ENCODE results near the gene TBX19. TPM values are rescaled to one million over a fixed set of nuclear protein-coding genes. Genes with fewer than 3 reads are reported as not detected.

TBX19 gene
- total RNA-seq, 5 donors from 2014 or later (not counting 1 experiment from before 2014, with no cell fraction given) = 2.8 to 3.9 (median 3.5) TPM

DNA sequence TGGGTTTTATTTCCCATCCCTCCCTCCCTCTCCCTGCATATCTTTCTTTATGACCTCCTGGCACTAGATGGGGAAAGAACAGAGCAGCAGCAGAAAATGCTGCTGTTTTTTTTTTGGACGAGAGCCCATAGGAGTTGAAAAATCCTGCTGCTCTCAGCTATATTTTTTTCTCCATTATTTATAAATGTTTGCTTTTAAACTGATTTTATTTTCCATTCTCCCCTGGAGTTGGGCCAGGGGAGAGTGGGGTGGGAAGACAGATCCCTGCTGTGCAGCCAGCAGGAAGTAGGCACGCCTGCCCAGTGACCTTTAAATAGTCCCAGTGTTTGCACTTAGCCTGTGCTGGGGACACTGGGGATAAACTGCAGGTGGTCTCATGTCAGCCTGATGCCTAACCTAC lies 37.5 kb upstream of the TBX19 start:
- peaks cover 0 to 7% of the 10 kb centered on the region in 2 experiments for H3K4me1 ChIP-seq (ENCODE audit: control insufficient read depth in 1 of 2, extremely low read depth in 1 of 2, insufficient read depth in 2 of 2, low read length in 2 of 2)
- H3K4me3 ChIP-seq (ENCODE audit: control insufficient read depth in 1 of 2, extremely low read depth in 1 of 2, low read length in 1 of 2) = no peak overlapping the region
- POLR2A ChIA-PET = no interaction called here
- peaks cover 77% of the 10 kb centered on the region for H3K36me3 Mint-ChIP-seq
- no peak for ATAC-seq (replicated peaks in 1 of 4)
- DNase-seq = no peak
- no peak overlapping the region for H3K27ac Mint-ChIP-seq
- H3K4me1 Mint-ChIP-seq = peaks cover 41 to 47% (median 46%) of the 10 kb centered on the region in 3 donors
- H3K9me3 ChIP-seq = no peaks in the 10 kb centered on the region
- CTCF ChIA-PET = interaction anchor here (0.7 to 1.3 kb wide), 2 partner anchors 8 to 1337 kb away, joined by 3 read pairs; no protein-coding TSS in a partner anchor
- no peaks in the 10 kb centered on the region for H3K9me3 Mint-ChIP-seq
- 88% methylated on average over 1 of the region's 2 CpGs for WGBS (ENCODE audit: insufficient coverage)
- no peaks in the 10 kb centered on the region for H3K27me3 Mint-ChIP-seq
- H3K27ac ChIP-seq (ENCODE audit: low read length) = no peak overlapping the region
- no peak overlapping the region for H3K4me3 Mint-ChIP-seq
- no peaks in the 10 kb centered on the region for H3K27me3 ChIP-seq (replicated peaks in 1 of 2; ENCODE audit: control insufficient read depth in 2 of 2, extremely low read depth in 1 of 2, insufficient read depth in 2 of 2, low read length in 1 of 2)
- H3K36me3 ChIP-seq (ENCODE audit: control insufficient read depth in 2 of 2, extremely low read depth in 1 of 2, insufficient read depth in 1 of 2, low read length in 1 of 2) = peaks cover 10 to 72% of the 10 kb centered on the region in 2 donors

DNA sequence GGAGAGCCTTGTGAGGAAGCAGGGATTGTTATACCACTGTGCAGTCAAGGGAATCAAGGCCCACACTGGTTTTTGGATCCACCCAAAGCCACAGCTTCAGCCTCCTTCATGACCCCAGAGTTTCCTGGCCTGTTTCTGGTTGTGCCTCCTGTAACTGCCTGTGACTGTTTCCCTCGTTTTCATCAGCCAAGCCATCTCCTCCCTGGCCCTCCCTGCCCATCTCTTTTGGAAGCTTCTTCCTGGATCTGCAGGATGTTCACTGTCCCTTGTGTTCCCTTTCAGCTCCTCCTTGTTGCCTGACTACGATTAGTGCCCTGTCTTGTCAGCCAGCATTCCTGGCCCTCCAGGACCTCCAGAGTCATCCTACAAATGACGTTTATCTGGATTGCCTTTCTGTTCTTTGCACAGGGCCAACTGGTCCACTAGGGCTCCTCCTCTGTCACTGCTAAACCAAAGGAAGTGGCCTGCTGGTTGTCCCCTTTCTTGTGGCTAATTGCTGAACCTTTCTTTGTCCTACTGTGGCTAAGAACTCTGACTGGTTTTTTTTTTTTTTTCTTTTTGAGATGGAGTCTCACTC lies 37.0 kb upstream of the TBX19 start:
- H3K4me1 ChIP-seq (ENCODE audit: control insufficient read depth in 1 of 2, extremely low read depth in 1 of 2, insufficient read depth in 2 of 2, low read length in 2 of 2) = peaks cover 0 to 7% of the 10 kb centered on the region in 2 experiments
- ChIA-PET CTCF (interaction anchor here (0.7 to 1.3 kb wide), 2 partner anchors 8 to 1338 kb away, joined by 3 read pairs; no protein-coding TSS in a partner anchor), POLR2A (no interaction called here)
- H3K9me3 ChIP-seq = no peaks in the 10 kb centered on the region
- no peak for ATAC-seq (replicated peaks in 1 of 4)
- Mint-ChIP-seq H3K4me3 (peak overlapping the region in 1 of 3 donors; percentile 19), H3K27me3 (no peaks in the 10 kb centered on the region), H3K4me1 (peaks cover 46 to 52% (median 51%) of the 10 kb centered on the region in 3 donors), H3K27ac (no peak overlapping the region), H3K9me3 (no peaks in the 10 kb centered on the region), H3K36me3 (peaks cover 80% of the 10 kb centered on the region)
- no peak for DNase-seq
- H3K27ac ChIP-seq (ENCODE audit: low read length) = no peak overlapping the region
- H3K36me3 ChIP-seq (ENCODE audit: control insufficient read depth in 2 of 2, extremely low read depth in 1 of 2, insufficient read depth in 1 of 2, low read length in 1 of 2) = peaks cover 10 to 67% of the 10 kb centered on the region in 2 donors
- H3K27me3 ChIP-seq (replicated peaks in 1 of 2; ENCODE audit: control insufficient read depth in 2 of 2, extremely low read depth in 1 of 2, insufficient read depth in 2 of 2, low read length in 1 of 2) = no peaks in the 10 kb centered on the region
- H3K4me3 ChIP-seq (ENCODE audit: control insufficient read depth in 1 of 2, extremely low read depth in 1 of 2, low read length in 1 of 2) = no peak overlapping the region
- WGBS (ENCODE audit: insufficient coverage) = 48% methylated on average over 3 of the region's 3 CpGs

- H3K36me3 ChIP-seq (ENCODE audit: control insufficient read depth in 2 of 2, extremely low read depth in 1 of 2, insufficient read depth in 1 of 2, low read length in 1 of 2) = peaks cover 17 to 63% of the 10 kb centered on the region in 2 donors
- ChIA-PET POLR2A (interaction anchor here in 1 of 2 donors (0.6 kb wide), 1 partner anchor 10 kb away, joined by 3 read pairs; no protein-coding TSS in a partner anchor), CTCF (no interaction called here)
- Mint-ChIP-seq H3K4me1 (peaks cover 55 to 62% (median 61%) of the 10 kb centered on the region in 3 donors), H3K9me3 (no peaks in the 10 kb centered on the region), H3K27me3 (no peaks in the 10 kb centered on the region), H3K4me3 (no peak overlapping the region), H3K27ac (no peak overlapping the region), H3K36me3 (peaks cover 82% of the 10 kb centered on the region)
- no peak overlapping the region for H3K4me3 ChIP-seq (ENCODE audit: control insufficient read depth in 1 of 2, extremely low read depth in 1 of 2, low read length in 1 of 2)
- peaks cover 0 to 7% of the 10 kb centered on the region in 2 experiments for H3K4me1 ChIP-seq (ENCODE audit: control insufficient read depth in 1 of 2, extremely low read depth in 1 of 2, insufficient read depth in 2 of 2, low read length in 2 of 2)
- WGBS (ENCODE audit: insufficient coverage) = no CpG with 5 or more reads among the region's 3 CpGs
- H3K9me3 ChIP-seq = no peaks in the 10 kb centered on the region
- ATAC-seq (replicated peaks in 1 of 4) = no peak
- no peaks in the 10 kb centered on the region for H3K27me3 ChIP-seq (replicated peaks in 1 of 2; ENCODE audit: control insufficient read depth in 2 of 2, extremely low read depth in 1 of 2, insufficient read depth in 2 of 2, low read length in 1 of 2)
- DNase-seq = no peak
- no peak overlapping the region for H3K27ac ChIP-seq (ENCODE audit: low read length)
Measured at GRCh38 chr1:168245042-168245441, 35.6 kb upstream of the TBX19 start.

DNA sequence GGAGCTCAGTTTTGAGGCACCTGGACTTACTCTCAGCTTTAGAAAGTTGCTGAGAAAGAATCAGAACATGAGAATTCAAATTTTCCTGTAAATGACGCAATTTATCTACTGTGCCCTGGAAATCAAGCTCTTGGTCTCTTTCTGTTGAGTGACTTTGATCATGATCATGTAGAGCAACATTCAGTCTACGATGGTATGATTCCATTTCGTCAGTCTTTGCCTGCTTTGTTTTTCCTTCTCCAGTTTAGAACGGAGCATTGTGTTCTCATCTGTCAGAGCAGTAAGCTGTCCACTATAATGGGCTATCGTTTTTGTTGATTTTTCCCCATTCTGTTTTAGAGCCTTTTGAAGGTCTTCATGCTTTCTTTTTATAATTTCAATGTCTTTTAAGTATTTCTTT lies 34.2 kb upstream of the TBX19 start:
- Histone ChIP-seq H3K36me3 (ENCODE audit: control insufficient read depth in 2 of 2, extremely low read depth in 1 of 2, insufficient read depth in 1 of 2, low read length in 1 of 2) (peaks cover 17 to 57% of the 10 kb centered on the region in 2 donors), H3K27me3 (replicated peaks in 1 of 2; ENCODE audit: control insufficient read depth in 2 of 2, extremely low read depth in 1 of 2, insufficient read depth in 2 of 2, low read length in 1 of 2) (no peaks in the 10 kb centered on the region), H3K27ac (ENCODE audit: low read length) (no peak overlapping the region), H3K4me3 (ENCODE audit: control insufficient read depth in 1 of 2, extremely low read depth in 1 of 2, low read length in 1 of 2) (no peak overlapping the region), H3K4me1 (ENCODE audit: control insufficient read depth in 1 of 2, extremely low read depth in 1 of 2, insufficient read depth in 2 of 2, low read length in 2 of 2) (peaks cover 0 to 9% of the 10 kb centered on the region in 2 experiments), H3K9me3 (no peaks in the 10 kb centered on the region)
- Mint-ChIP-seq H3K4me3 (no peak overlapping the region), H3K27me3 (no peaks in the 10 kb centered on the region), H3K36me3 (peaks cover 85% of the 10 kb centered on the region), H3K4me1 (peaks cover 62 to 69% (median 68%) of the 10 kb centered on the region in 3 donors), H3K9me3 (no peaks in the 10 kb centered on the region), H3K27ac (no peak overlapping the region)
- WGBS (ENCODE audit: insufficient coverage) = 97% methylated on average over 4 of the region's 5 CpGs
- ATAC-seq (replicated peaks in 1 of 4) (no peak), DNase-seq (no peak)
- POLR2A ChIA-PET = interaction anchor here in 1 of 2 donors (0.8 kb wide), 1 partner anchor 55 kb away, joined by 3 read pairs; no protein-coding TSS in a partner anchor
- CTCF ChIA-PET = interaction anchor here in 1 of 2 donors (0.6 kb wide), 1 partner anchor 1554 kb away, joined by 3 read pairs; no protein-coding TSS in a partner anchor

DNA sequence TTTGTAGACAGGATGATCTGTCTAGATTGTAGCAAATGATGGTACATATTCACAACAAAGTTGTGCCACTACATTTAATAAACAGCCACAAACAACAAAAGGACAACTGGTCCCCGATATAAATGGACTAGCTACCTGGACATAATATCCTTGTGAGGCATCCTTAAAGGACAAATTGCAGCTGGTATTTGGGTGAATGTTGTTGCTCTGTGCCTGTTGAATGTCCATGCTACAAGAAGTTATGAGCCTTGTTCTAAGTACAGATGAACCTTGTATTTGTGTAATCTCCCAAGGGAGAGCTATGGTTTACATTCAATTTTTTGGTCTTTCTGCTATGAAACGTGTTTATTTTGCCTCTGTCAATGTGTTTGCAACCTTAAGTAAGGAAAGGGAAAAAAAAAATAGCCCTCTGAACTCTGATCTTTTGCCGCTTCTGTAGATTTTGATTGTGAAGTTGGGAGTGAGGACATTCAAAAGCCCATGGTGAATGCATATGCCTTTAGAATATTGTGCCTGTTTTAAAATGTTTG lies 28.4 kb upstream of the TBX19 start:
- H3K4me3 Mint-ChIP-seq = no peak overlapping the region
- Histone ChIP-seq H3K27me3 (replicated peaks in 1 of 2; ENCODE audit: control insufficient read depth in 2 of 2, extremely low read depth in 1 of 2, insufficient read depth in 2 of 2, low read length in 1 of 2) (no peaks in the 10 kb centered on the region), H3K4me1 (ENCODE audit: control insufficient read depth in 1 of 2, extremely low read depth in 1 of 2, insufficient read depth in 2 of 2, low read length in 2 of 2) (peaks cover 0 to 2% of the 10 kb centered on the region in 2 experiments), H3K27ac (ENCODE audit: low read length) (no peak overlapping the region), H3K4me3 (ENCODE audit: control insufficient read depth in 1 of 2, extremely low read depth in 1 of 2, low read length in 1 of 2) (no peak overlapping the region), H3K36me3 (ENCODE audit: control insufficient read depth in 2 of 2, extremely low read depth in 1 of 2, insufficient read depth in 1 of 2, low read length in 1 of 2) (peaks cover 10 to 18% of the 10 kb centered on the region in 2 donors), H3K9me3 (no peaks in the 10 kb centered on the region)
- ATAC-seq (replicated peaks in 1 of 4) (no peak), DNase-seq (no peak)
- peaks cover 40 to 46% (median 42%) of the 10 kb centered on the region in 3 donors for H3K4me1 Mint-ChIP-seq
- peaks cover 81% of the 10 kb centered on the region for H3K36me3 Mint-ChIP-seq
- H3K27ac Mint-ChIP-seq = no peak overlapping the region
- no peaks in the 10 kb centered on the region for H3K27me3 Mint-ChIP-seq
- WGBS (ENCODE audit: insufficient coverage) = 92% methylated on average over 2 of the region's 3 CpGs
- H3K9me3 Mint-ChIP-seq = peaks cover 0 to 12% (median 3%) of the 10 kb centered on the region in 3 donors
- CTCF ChIA-PET = interaction anchor here in 1 of 2 donors (1.1 kb wide), 1 partner anchor 17 kb away, joined by 4 read pairs; no protein-coding TSS in a partner anchor
- POLR2A ChIA-PET = interaction anchor here in 1 of 2 donors (0.6 kb wide), 1 partner anchor 1540 kb away, joined by 3 read pairs; no protein-coding TSS in a partner anchor

- CTCF ChIA-PET = interaction anchor here in 1 of 2 donors (0.5 kb wide), 1 partner anchor 22 kb away, joined by 3 read pairs; no protein-coding TSS in a partner anchor
- ATAC-seq (replicated peaks in 1 of 4) = no peak
- H3K27me3 Mint-ChIP-seq = no peaks in the 10 kb centered on the region
- H3K4me3 Mint-ChIP-seq = no peak overlapping the region
- H3K4me3 ChIP-seq (ENCODE audit: control insufficient read depth in 1 of 2, extremely low read depth in 1 of 2, low read length in 1 of 2) = no peak overlapping the region
- H3K9me3 Mint-ChIP-seq = peaks cover 0 to 12% (median 3%) of the 10 kb centered on the region in 3 donors
- no peak overlapping the region for H3K27ac Mint-ChIP-seq
- H3K9me3 ChIP-seq = no peaks in the 10 kb centered on the region
- H3K27me3 ChIP-seq (replicated peaks in 1 of 2; ENCODE audit: control insufficient read depth in 2 of 2, extremely low read depth in 1 of 2, insufficient read depth in 2 of 2, low read length in 1 of 2) = no peaks in the 10 kb centered on the region
- no peak overlapping the region for H3K27ac ChIP-seq (ENCODE audit: low read length)
- no peak for DNase-seq
- H3K4me1 Mint-ChIP-seq = peaks cover 30 to 46% (median 32%) of the 10 kb centered on the region in 3 donors
- POLR2A ChIA-PET = no interaction called here
- WGBS (ENCODE audit: insufficient coverage) = no CpG with 5 or more reads among the region's 2 CpGs
- H3K36me3 Mint-ChIP-seq = peaks cover 63% of the 10 kb centered on the region
- H3K4me1 ChIP-seq (ENCODE audit: control insufficient read depth in 1 of 2, extremely low read depth in 1 of 2, insufficient read depth in 2 of 2, low read length in 2 of 2) = no peaks in the 10 kb centered on the region
- peaks cover 2 to 6% of the 10 kb centered on the region in 2 donors for H3K36me3 ChIP-seq (ENCODE audit: control insufficient read depth in 2 of 2, extremely low read depth in 1 of 2, insufficient read depth in 1 of 2, low read length in 1 of 2)
Measured at GRCh38 chr1:168256164-168256563, 24.5 kb upstream of the TBX19 start.
